Keratinocyte (primary cell): ENCODE results near the gene KRTAP3-3.

ENCODE experiments used
- EZH2 ChIP-seq: IDR thresholded peaks from one replicate; pipeline ENCODE4 v1.6.1; 2012; ENCODE audit warnings: inconsistent platforms, mild to moderate bottlenecking, low read length, moderate library complexity
- TF ChIP-seq, protein P1 (sequence below), 3 experiments: IDR thresholded peaks in 1 of 3; conservative IDR thresholded peaks in 1 of 3; optimal IDR thresholded peaks in 1 of 3; 2 replicates in 2 of 3; 3 replicates in 1 of 3; pipeline versions ENCODE3 to v1.5.1; 2011; ENCODE audit warnings: low read length in 3 of 3, mild to moderate bottlenecking in 3 of 3, moderate library complexity in 2 of 3, control low read depth in 1 of 3, inconsistent platforms in 1 of 3; ENCODE audit not compliant: insufficient read depth in 2 of 3; ENCODE audit errors: extremely low read depth in 1 of 3

DNA sequence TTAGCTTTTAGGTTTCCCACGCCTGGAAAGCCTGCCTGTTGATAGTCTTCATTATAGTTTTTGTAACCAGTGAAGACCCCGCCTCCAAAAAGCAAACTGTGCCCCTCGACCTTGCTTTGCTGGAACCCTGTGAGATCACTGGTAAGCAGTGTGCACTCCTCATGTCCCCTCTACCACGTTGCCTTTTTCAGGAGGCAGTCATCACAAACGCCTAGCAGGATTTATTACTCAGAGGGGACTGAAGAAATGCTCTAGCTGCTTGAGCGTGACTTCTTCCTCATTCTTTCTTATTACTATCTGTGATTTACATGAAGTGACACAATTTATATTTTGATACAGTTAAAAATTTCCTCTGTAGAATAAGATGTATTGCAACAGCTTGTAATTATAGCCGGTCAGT is 21.5 kb upstream of the KRTAP3-3 start:
- TF ChIP-seq, protein P1, sequence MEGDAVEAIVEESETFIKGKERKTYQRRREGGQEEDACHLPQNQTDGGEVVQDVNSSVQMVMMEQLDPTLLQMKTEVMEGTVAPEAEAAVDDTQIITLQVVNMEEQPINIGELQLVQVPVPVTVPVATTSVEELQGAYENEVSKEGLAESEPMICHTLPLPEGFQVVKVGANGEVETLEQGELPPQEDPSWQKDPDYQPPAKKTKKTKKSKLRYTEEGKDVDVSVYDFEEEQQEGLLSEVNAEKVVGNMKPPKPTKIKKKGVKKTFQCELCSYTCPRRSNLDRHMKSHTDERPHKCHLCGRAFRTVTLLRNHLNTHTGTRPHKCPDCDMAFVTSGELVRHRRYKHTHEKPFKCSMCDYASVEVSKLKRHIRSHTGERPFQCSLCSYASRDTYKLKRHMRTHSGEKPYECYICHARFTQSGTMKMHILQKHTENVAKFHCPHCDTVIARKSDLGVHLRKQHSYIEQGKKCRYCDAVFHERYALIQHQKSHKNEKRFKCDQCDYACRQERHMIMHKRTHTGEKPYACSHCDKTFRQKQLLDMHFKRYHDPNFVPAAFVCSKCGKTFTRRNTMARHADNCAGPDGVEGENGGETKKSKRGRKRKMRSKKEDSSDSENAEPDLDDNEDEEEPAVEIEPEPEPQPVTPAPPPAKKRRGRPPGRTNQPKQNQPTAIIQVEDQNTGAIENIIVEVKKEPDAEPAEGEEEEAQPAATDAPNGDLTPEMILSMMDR (optimal IDR thresholded peaks at IDR 0.05 in 1 of 3, IDR thresholded peaks at IDR 0.05 in 1 of 3, conservative IDR thresholded peaks at IDR 0.05 in 1 of 3; ENCODE audit: extremely low read depth in 1 of 3, insufficient read depth in 2 of 3, low read length in 3 of 3), result no peak
- TF ChIP-seq EZH2, result no peak
